SK-N-SH treated with all-trans-retinoic acid at 6 μM for 48 hours (cell line): Measurements from ENCODE around the gene PARS2.

Experiments used
- PATZ1 ChIP-seq: fragments of 250-450 bp; sonication (Bioruptor Pico); IDR thresholded peaks from 2 replicates; pipeline ENCODE4 v1.8.0; 2020; ENCODE audit warnings: mild to moderate bottlenecking, moderate library complexity, borderline replicate concordance
- ZFP3 ChIP-seq: fragments of 250-450 bp; sonication (Bioruptor Pico); IDR thresholded peaks from 2 replicates; pipeline ENCODE4 v1.5.0; 2020; ENCODE audit warnings: mild to moderate bottlenecking, moderate library complexity

DNA sequence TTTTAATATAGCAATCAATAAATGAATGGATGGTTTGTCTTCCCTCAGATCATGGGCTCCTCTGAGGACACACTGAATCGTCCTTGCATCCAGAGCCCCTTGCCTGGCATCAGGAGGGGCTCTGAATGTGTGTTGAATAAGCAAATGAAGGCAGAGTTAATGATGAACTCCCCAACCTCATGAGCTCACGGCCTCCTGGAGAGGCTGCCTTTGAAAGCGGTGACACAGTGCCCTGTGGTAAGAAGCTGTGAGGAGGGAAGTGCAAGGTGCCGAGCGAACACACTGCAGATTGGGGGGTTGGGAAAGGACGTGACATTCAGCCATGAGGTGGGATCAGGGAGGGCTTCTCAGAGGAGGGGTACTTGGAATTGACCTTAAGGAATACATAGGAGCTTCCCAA is 3.2 kb upstream of the PARS2 start:
- TF ChIP-seq PATZ1 (no peak), ZFP3 (no peak)
